GM10266 (cell line): ENCODE results near the gene NKX3-2.

Source experiments
- DNase-seq: peaks from one replicate; pipeline ENCODE4 v3.0.0; 2012; ENCODE audit errors: extremely low spot score
- TF ChIP-seq, protein P1 (sequence below): IDR thresholded peaks from 2 replicates; pipeline ENCODE4 v1.5.1; 2012; ENCODE audit warnings: mild to moderate bottlenecking, low read depth; ENCODE audit not compliant: control insufficient read depth, insufficient read depth; ENCODE audit errors: missing control alignments

NKX3-2 gene

GRCh38 chr4:13496605-13497004, 47.7 kb downstream of the NKX3-2 start:
- TF ChIP-seq, protein P1, sequence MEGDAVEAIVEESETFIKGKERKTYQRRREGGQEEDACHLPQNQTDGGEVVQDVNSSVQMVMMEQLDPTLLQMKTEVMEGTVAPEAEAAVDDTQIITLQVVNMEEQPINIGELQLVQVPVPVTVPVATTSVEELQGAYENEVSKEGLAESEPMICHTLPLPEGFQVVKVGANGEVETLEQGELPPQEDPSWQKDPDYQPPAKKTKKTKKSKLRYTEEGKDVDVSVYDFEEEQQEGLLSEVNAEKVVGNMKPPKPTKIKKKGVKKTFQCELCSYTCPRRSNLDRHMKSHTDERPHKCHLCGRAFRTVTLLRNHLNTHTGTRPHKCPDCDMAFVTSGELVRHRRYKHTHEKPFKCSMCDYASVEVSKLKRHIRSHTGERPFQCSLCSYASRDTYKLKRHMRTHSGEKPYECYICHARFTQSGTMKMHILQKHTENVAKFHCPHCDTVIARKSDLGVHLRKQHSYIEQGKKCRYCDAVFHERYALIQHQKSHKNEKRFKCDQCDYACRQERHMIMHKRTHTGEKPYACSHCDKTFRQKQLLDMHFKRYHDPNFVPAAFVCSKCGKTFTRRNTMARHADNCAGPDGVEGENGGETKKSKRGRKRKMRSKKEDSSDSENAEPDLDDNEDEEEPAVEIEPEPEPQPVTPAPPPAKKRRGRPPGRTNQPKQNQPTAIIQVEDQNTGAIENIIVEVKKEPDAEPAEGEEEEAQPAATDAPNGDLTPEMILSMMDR = no peak
- no peak for DNase-seq

DNA sequence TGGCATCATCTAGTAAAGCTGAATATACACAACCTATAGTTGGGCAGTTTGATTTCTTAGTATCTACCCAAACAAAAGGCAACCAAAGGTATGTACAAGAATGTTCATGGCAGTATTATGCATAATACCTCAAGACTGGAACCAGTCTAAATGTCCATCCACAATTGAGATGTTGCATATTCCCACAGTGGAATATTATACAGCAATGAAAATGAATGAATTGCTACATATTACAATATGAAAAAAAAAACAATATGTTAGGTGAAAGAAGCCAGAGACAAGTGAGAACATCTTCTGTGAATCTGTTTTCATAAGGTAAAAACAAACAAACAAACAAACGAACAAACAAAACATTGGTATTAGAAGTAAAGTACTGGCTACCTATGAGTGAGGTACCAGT, 48.6 kb downstream of the NKX3-2 start:
- no peak for DNase-seq
- TF ChIP-seq, protein P1 = no peak

GRCh38 chr4:13493793-13494192, 50.5 kb downstream of the NKX3-2 start:
- TF ChIP-seq, protein P1 = no peak
- DNase-seq = no peak

GRCh38 chr4:13492747-13493146, 51.6 kb downstream of the NKX3-2 start:
- no peak for DNase-seq
- TF ChIP-seq, protein P1 = no peak
